ENCODE measurements around the gene UBAC2.

GRCh38 chr13:99303863-99304521 lies 103.3 kb downstream of the UBAC2 start:
- TF ChIP-seq FOXA1 (IDR thresholded peaks at IDR 0.05) (no peak), SP1 (IDR thresholded peaks at IDR 0.05) (no peak), TARDBP (IDR thresholded peaks at IDR 0.05) (no peak), HDGF (IDR thresholded peaks at IDR 0.05; ENCODE audit: borderline replicate concordance) (no peak), NFRKB (IDR thresholded peaks at IDR 0.05) (no peak), ARNT (IDR thresholded peaks at IDR 0.05) (no peak), ELF4 (IDR thresholded peaks at IDR 0.05) (no peak), CTBP1 (IDR thresholded peaks at IDR 0.05; ENCODE audit: borderline replicate concordance) (no peak), FOXM1 (IDR thresholded peaks at IDR 0.05; ENCODE audit: borderline replicate concordance) (no peak), BHLHE40 (IDR thresholded peaks at IDR 0.05; ENCODE audit: borderline replicate concordance) (no peak), SUZ12 (IDR thresholded peaks at IDR 0.05) (no peak), PKNOX1 (IDR thresholded peaks at IDR 0.05) (no peak), FOXK2 (IDR thresholded peaks at IDR 0.05) (no peak), ZNF384 (IDR thresholded peaks at IDR 0.05) (no peak)
